Neural progenitor cell (in vitro differentiated cells): ENCODE data around the gene AGPAT4. TPM values are rescaled to one million over a fixed set of nuclear protein-coding genes. Genes with fewer than 3 reads are reported as not detected.
A peak's percentile ranks its signal among the peaks of the same experiment; 100 is the strongest.

ENCODE experiments used
- DNase-seq: peaks from one replicate; pipeline ENCODE4 v3.0.0-alpha.2; 2016; ENCODE audit warnings: low spot score
- H2AFZ ChIP-seq: fragments of 200-600 bp; sonication (generic); replicated peaks from 2 replicates; pipeline ENCODE4 v1.6.1; 2016; ENCODE audit warnings: antibody characterized with exemption
- H3F3A ChIP-seq: fragments of 200-600 bp; sonication (generic); 2 replicates; pipeline ENCODE4 v1.6.1; 2016; ENCODE audit warnings: antibody characterized with exemption, low read depth
- H3K27ac ChIP-seq: fragments of 200-600 bp; sonication (generic); 2 replicates; pipeline ENCODE4 v1.5.1; 2016; ENCODE audit warnings: mild to moderate bottlenecking
- H3K27me3 ChIP-seq: fragments of 200-600 bp; sonication (generic); 2 replicates; pipeline ENCODE4 v1.6.1; 2016; ENCODE audit warnings: mild to moderate bottlenecking, moderate library complexity
- H3K36me3 ChIP-seq: fragments of 200-600 bp; sonication (generic); 2 replicates; pipeline ENCODE4 v1.5.1; 2016
- H3K4me1 ChIP-seq: fragments of 200-600 bp; sonication (generic); 2 replicates; pipeline ENCODE4 v1.6.1; 2016; ENCODE audit warnings: mixed run types
- H3K4me2 ChIP-seq: fragments of 200-600 bp; sonication (generic); 2 replicates; pipeline ENCODE4 v1.6.1; 2016
- H3K4me3 ChIP-seq: fragments of 200-600 bp; sonication (generic); 2 replicates; pipeline ENCODE4 v1.5.1; 2016
- H3K79me2 ChIP-seq: fragments of 200-600 bp; sonication (generic); 2 replicates; pipeline ENCODE4 v1.6.1; 2016; ENCODE audit warnings: low read depth
- H3K9ac ChIP-seq: fragments of 200-600 bp; sonication (generic); 2 replicates; pipeline ENCODE4 v1.6.1; 2016
- H3K9me3 ChIP-seq: fragments of 200-600 bp; sonication (generic); 2 replicates; pipeline ENCODE4 v1.5.1; 2016; ENCODE audit warnings: low read depth
- H4K20me1 ChIP-seq: fragments of 200-600 bp; sonication (generic); 2 replicates; pipeline ENCODE4 v1.6.1; 2016; ENCODE audit warnings: low read depth
- H3K27ac Mint-ChIP-seq: 3 replicates; pipeline ENCODE4 v1.8.0; 2021; ENCODE audit warnings: mixed read lengths
- H3K27me3 Mint-ChIP-seq: 2 replicates; pipeline ENCODE4 v1.8.0; 2022; ENCODE audit warnings: low read depth, mild to moderate bottlenecking, inconsistent platforms, moderate library complexity, mixed read lengths; ENCODE audit not compliant: insufficient read depth
- H3K36me3 Mint-ChIP-seq: 3 replicates; pipeline ENCODE4 v1.8.0; 2021; ENCODE audit warnings: mixed read lengths
- H3K4me1 Mint-ChIP-seq: 3 replicates; pipeline ENCODE4 v1.8.0; 2021; ENCODE audit warnings: mixed read lengths
- H3K4me3 Mint-ChIP-seq: 3 replicates; pipeline ENCODE4 v1.8.0; 2021; ENCODE audit warnings: mild to moderate bottlenecking, moderate library complexity, mixed read lengths
- H3K9me3 Mint-ChIP-seq: 3 replicates; pipeline ENCODE4 v1.8.0; 2020; ENCODE audit warnings: mixed read lengths
- CTCF ChIP-seq: fragments of 200-600 bp; sonication (generic); IDR thresholded peaks from 2 replicates; pipeline ENCODE4 v1.5.1; 2017; ENCODE audit warnings: antibody characterized with exemption, mild to moderate bottlenecking
- EZH2 ChIP-seq: fragments of 200-600 bp; sonication (generic); IDR thresholded peaks from 2 replicates; pipeline ENCODE4 v1.6.1; 2017; ENCODE audit warnings: antibody characterized with exemption, mild to moderate bottlenecking, moderate library complexity
- EZH2phosphoT487 ChIP-seq: fragments of 200-600 bp; sonication (generic); IDR thresholded peaks from 2 replicates; pipeline ENCODE4 v1.6.1; 2017; ENCODE audit warnings: antibody characterized with exemption
- total RNA-seq: library from RNA; depleted of rRNA; stranded (reverse); fragments of >200 nt; gene quantifications from 2 replicates; pipeline ENCODE4 v1.2.3, GENCODE V29; 2015; ENCODE audit warnings: low replicate concordance

Gene AGPAT4
- total RNA-seq, 1 donor from 2014 or later, result 30.5 TPM

GRCh38 chr6:161150566-161150965 lies 123.3 kb downstream of the AGPAT4 start:
- no peaks in the 10 kb centered on the region for H3K36me3 ChIP-seq
- no peak overlapping the region for H3K27ac ChIP-seq
- H3K4me3 ChIP-seq, result no peak overlapping the region
- H3K9me3 ChIP-seq, result no peaks in the 10 kb centered on the region
- Mint-ChIP-seq H3K4me1 (no peaks in the 10 kb centered on the region), H3K36me3 (peaks cover 40% of the 10 kb centered on the region), H3K27ac (no peak overlapping the region), H3K27me3 (no peaks in the 10 kb centered on the region), H3K9me3 (no peaks in the 10 kb centered on the region), H3K4me3 (no peak overlapping the region)
- no peaks in the 10 kb centered on the region for H3K27me3 ChIP-seq
- no peak for TF ChIP-seq EZH2
- TF ChIP-seq EZH2phosphoT487, result no peak
- no peak for TF ChIP-seq CTCF
- no peak overlapping the region for H2AFZ ChIP-seq
- no peak overlapping the region for H3K9ac ChIP-seq
- DNase-seq, result no peak
- no peak overlapping the region for H3K4me2 ChIP-seq
- no peaks in the 10 kb centered on the region for H4K20me1 ChIP-seq
- no peaks in the 10 kb centered on the region for H3K79me2 ChIP-seq
- H3F3A ChIP-seq, result no peaks in the 10 kb centered on the region
- no peaks in the 10 kb centered on the region for H3K4me1 ChIP-seq

GRCh38 chr6:161150136-161150535 lies 123.7 kb downstream of the AGPAT4 start:
- H3F3A ChIP-seq, result no peaks in the 10 kb centered on the region
- H3K27me3 ChIP-seq, result no peaks in the 10 kb centered on the region
- Mint-ChIP-seq H3K27me3 (no peaks in the 10 kb centered on the region), H3K27ac (no peak overlapping the region), H3K4me1 (no peaks in the 10 kb centered on the region), H3K4me3 (no peak overlapping the region), H3K36me3 (peaks cover 36% of the 10 kb centered on the region), H3K9me3 (no peaks in the 10 kb centered on the region)
- no peak for TF ChIP-seq CTCF
- no peak for TF ChIP-seq EZH2
- TF ChIP-seq EZH2phosphoT487, result no peak
- H3K4me3 ChIP-seq, result no peak overlapping the region
- H2AFZ ChIP-seq, result no peak overlapping the region
- no peaks in the 10 kb centered on the region for H3K79me2 ChIP-seq
- no peak overlapping the region for H3K9ac ChIP-seq
- H3K36me3 ChIP-seq, result no peaks in the 10 kb centered on the region
- no peak overlapping the region for H3K4me2 ChIP-seq
- no peaks in the 10 kb centered on the region for H3K9me3 ChIP-seq
- H4K20me1 ChIP-seq, result no peaks in the 10 kb centered on the region
- DNase-seq, result no peak
- H3K27ac ChIP-seq, result no peak overlapping the region
- no peaks in the 10 kb centered on the region for H3K4me1 ChIP-seq

GRCh38 chr6:161143663-161144430 lies 130.0 kb downstream of the AGPAT4 start:
- Histone ChIP-seq H3K79me2 (no peaks in the 10 kb centered on the region), H3K4me3 (no peak overlapping the region), H4K20me1 (no peaks in the 10 kb centered on the region), H3K9ac (no peak overlapping the region), H3K4me2 (no peak overlapping the region), H2AFZ (no peak overlapping the region), H3K27me3 (no peaks in the 10 kb centered on the region), H3K27ac (no peak overlapping the region), H3F3A (no peaks in the 10 kb centered on the region), H3K4me1 (no peaks in the 10 kb centered on the region), H3K9me3 (no peaks in the 10 kb centered on the region), H3K36me3 (no peaks in the 10 kb centered on the region)
- H3K4me3 Mint-ChIP-seq, result no peak overlapping the region
- H3K9me3 Mint-ChIP-seq, result no peaks in the 10 kb centered on the region
- no peak for DNase-seq
- H3K27ac Mint-ChIP-seq, result peak overlapping the region; percentile 72
- H3K4me1 Mint-ChIP-seq, result peaks cover 3% of the 10 kb centered on the region
- H3K27me3 Mint-ChIP-seq, result peaks cover 2% of the 10 kb centered on the region
- H3K36me3 Mint-ChIP-seq, result peaks cover 49% of the 10 kb centered on the region
- no peak for TF ChIP-seq EZH2phosphoT487
- no peak for TF ChIP-seq EZH2
- no peak for TF ChIP-seq CTCF
